OCI-LY3 (cell line): ENCODE results near the gene GYPE.
"Not testable (repeated sequence)": the region's sequence is repeated elsewhere in the genome, so short reads cannot be mapped to it uniquely, and the experiment has no call there.

Experiments used
- CTCF ChIP-seq: fragments of 200-600, 300-600 bp; sonication (generic); IDR thresholded peaks from 2 replicates; pipeline ENCODE4 v1.5.1; 2014; ENCODE audit warnings: antibody characterized with exemption, low read length, low read depth
- EZH2phosphoT487 ChIP-seq: fragments of 200-600 bp; shearing (Covaris generic); IDR thresholded peaks from 2 replicates; pipeline ENCODE4 v1.6.1; 2018; ENCODE audit warnings: antibody characterized with exemption, mixed run types, low read depth

- TF ChIP-seq CTCF, EZH2phosphoT487: not testable (repeated sequence)
Observed at GRCh38 chr4:143843506-143843832, 61.9 kb downstream of the GYPE start.
